Cerebellar cortex (tissue), 1 donor: ENCODE measurements around the gene SYNM.
A peak's percentile ranks its signal among the peaks of the same experiment; 100 is the strongest.

ENCODE experiments used
- DNase-seq: peaks from one replicate; pipeline ENCODE4 v3.0.0-alpha.2; 2015; ENCODE audit warnings: low spot score

Gene SYNM

DNA sequence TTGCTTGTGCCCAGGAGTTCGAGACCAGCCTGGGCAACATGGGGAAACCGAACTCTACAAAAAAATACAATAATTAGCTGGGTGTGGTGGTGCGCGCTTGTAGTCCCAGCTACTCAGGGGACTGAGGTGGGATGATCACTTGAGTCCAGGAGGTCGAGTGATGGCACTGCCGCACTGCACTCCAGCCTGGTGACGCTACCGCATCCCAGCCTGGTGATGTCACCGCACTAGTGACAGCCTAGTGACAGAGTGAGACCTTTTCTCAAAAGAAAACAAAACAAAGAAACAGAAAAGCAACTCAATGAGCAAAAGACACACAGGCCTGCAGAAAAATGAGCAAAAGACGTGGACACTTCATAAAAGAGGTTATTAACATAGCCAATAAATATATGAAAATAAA, 19.9 kb upstream of the SYNM start:
- no peak for DNase-seq

DNA sequence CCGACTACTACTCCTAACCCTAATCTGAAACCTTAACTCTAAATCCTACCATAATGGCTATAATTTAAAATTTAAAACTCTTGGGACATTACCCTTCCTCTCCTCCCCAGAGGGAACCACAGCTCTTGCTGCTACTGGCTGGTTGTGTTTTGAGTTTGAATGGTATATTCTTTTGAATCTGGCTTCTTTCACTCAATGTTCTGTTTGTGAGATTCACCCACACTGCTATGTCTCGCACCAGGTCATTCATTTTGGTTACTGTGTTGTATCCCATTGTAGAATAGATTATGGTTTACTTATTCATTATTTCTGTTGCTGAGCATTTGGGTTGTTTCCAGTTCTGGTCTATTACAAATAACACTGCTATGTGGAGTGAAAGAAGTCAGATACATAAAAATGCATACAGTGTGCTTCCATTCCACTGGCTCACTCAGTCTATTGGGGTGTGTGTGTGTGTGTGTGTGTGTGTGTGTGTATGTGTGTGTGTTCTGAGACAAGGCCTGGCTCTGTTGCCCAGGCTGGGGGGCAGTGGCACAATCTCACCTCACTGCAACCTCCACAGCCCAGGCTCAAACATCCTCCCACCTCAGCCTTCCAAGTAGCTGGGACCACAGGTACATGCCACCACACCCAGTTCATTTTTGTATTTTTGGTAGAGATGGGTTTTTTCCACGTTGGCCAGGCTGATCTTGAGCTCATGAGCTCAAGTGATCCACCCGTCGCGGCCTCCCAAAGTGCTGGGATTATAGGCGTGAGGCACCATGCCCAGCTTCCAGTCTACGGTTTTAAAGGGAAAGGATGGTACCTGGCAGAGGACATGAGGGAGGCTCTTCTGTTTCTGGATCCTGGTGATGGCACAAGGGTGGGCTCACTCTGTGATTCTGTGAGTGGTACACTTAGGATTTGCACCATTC, 19.2 kb upstream of the SYNM start:
- no peak for DNase-seq

DNA sequence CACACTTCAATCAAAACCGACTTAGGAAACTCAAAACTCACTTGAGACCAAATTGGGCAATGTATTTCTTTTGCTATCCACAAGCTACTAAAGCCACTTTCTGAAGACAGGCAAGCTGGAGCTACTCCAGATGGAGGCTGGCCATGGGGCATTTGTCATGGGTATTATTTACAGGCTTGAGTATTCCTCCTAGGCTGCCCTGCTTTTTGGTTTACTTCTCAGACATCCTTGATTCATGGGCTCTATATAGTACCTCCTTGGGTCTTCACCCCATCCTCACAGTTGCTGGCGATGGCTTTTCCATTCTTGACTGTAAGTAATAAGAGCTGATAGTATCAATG, 18.6 kb upstream of the SYNM start:
- no peak for DNase-seq

DNA sequence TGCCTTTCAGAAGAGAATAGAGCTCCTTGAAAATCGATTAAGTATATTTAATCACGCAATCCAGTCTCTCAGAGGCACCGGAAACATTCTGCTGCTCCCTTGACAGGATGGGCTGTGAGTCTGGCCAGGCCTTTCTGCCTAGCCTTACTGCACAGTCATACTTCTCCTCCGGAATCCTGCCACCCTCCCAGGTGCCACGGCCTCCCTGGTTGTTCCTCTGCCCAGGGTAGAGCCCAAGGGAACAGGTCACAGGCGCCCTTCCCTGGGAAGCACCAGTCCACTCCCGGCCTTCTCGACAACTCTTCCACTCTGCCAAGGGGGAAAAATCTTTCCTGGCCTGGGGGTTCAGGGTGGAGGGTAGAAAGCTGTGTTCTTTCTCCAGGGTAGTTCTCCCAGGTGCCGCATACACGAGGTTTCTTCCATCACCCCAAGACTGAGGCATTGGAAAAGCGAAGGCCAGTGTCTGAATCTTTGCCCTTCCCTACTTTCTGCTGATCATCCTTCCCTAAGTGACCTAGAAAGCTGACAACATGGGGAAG, 17.4 kb upstream of the SYNM start:
- no peak for DNase-seq

DNA sequence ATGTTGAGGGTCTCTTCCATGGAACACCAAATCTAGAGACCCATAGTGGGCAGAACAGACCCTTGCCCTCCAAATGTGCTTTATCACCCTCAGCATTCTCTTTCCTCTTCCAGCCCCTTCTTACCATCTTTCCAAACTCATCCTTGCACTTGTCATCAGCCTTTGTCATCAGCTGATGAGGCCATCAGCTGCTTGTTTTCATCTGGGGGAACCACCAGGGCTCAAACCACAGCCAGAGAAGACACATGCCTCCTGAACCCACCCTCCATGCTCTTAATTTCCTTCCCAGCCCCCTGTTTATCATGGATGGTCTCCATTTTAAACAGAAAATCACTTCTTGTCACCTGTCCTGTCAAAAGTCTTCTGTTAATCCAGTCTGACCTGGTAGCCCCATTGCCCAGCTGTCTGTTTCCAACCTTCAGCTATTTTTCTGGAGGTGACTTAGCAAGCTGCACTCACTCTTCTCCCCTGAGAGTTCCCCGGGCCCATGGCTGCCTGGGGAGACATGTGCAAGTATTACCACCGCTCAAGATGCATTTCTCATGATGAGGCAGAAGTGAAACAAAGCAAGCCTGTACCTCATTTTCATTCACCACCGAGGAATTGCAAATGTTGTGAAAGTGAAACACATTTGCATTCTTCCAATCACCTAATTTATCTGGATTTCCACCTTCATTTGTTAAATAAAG, 14.7 kb upstream of the SYNM start:
- no peak for DNase-seq

DNA sequence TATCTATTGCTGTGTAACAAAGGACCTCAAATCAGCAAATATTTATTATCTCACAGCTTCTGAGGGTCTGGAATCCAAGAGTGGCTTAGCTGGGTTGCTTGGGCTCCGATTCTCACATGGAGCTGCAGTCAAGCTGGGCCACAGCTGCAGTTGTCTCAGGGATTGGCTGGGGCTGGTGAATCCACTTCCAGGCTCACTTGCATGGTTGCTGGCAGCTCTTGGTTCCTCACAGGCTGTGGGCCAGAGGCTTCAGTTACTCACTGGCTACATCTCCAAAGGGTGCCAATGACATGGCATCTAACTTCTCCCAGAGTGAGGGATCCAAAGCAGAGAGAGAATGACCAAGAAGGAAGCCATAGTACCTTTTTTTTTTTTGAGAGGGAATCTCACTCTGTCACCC, 13.9 kb upstream of the SYNM start:
- no peak for DNase-seq

DNA sequence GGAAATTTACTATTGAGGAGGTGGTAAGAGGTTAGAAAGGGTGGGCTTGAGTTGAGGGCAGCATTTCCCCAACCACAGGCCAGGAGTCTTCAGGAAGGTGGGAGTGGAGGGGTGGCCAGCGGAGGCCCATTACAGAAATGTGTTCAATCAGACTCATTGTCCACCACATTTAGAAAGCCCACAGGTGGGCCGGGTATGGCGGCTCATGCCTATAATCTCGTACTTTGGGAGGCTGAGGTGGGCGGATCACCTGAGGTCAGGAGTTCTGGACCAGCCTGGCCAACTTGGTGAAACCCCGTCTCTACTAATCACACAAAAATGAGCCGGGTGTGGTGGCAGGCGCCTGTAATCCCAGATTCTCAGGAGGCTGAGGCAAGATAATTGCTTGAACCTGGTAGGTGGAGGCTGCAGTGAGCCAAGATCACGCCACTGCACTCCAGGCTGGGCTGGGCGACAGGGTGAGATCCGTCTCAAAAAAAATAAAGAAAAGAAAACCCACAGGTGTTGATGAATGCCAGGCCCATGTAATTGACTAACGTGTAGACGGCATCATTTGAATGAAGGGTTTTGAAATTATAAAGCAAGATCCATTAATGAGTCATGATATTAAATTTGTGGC, 12.2 kb upstream of the SYNM start:
- DNase-seq = no peak

DNA sequence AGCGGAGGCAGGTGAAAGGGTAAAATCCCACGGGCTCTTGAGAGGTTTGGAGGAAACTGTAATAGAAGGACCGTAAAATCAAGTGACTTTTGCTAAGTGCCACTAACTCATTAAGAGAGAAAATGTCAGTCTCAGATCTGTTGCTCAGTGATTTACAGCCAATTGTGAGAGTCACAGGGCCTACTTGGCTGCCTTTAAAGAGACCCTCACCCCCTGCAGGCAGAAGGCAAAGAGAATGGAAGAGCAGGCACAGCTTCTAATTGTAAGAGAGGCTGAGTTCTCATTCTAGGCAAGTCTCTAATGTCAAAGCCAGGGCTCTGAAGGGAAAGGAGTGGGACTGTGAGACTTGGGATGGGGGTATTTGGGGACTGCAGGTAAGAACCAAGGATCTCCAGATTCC, 9.3 kb upstream of the SYNM start:
- DNase-seq = no peak

DNA sequence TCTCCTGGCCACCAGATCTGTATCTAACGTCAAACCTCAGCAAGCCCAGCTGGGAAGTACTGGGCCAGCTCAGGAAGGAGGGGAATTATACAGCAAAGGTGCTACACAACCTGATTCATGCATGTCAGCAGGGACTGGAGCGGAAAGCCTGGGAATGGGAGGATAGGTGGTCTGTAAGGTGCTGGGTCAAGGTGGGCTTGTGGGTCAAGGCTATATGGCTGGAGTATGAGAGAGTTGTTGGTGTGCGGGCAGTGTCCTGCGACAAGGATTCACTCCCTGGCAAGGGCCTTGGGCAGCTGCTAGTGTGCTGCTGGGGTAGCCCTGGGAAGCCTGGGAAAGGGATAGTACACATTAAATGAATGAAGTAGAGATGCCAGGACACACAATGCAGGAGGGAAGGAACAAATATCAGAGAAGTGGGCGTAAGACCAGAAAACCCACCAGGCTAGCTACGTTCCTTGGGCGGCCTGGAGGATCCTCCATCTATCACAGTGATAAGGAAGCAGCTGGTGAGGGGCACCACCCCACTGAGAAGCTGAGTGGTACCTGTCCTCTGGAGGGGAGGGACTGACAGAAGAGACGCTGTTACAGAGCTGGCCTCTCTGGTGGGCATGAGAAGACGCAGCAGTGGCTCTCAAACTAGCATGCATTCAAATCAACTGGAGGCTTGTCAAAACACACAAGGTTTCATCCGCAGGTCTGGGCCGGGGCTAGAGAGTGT, 8.5 kb upstream of the SYNM start:
- DNase-seq = no peak

DNA sequence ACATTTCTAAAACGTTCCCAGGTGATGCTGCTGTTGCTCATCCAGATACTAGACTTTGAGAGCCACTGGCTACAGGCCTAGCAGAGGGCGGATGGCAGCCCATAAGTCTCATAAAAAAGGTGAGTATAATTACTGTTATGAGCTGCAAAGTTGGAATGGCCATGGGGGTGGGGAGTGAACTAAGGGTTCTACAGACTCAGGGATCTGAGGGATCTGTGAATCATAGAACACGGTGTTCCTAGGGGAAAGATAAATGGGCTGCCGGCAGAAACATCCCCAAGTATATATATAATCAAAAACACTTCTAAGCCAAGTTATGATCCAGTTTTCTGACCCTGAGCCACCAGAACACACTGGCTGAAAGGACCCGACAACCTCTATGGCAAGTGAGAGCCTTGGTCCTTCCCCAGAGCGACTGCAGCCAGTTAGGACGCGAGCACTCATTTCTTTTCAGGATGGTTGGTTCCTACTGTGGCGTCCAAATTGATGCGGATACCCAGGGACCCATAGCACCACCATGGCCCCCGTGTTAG, 7.9 kb upstream of the SYNM start:
- no peak for DNase-seq

DNA sequence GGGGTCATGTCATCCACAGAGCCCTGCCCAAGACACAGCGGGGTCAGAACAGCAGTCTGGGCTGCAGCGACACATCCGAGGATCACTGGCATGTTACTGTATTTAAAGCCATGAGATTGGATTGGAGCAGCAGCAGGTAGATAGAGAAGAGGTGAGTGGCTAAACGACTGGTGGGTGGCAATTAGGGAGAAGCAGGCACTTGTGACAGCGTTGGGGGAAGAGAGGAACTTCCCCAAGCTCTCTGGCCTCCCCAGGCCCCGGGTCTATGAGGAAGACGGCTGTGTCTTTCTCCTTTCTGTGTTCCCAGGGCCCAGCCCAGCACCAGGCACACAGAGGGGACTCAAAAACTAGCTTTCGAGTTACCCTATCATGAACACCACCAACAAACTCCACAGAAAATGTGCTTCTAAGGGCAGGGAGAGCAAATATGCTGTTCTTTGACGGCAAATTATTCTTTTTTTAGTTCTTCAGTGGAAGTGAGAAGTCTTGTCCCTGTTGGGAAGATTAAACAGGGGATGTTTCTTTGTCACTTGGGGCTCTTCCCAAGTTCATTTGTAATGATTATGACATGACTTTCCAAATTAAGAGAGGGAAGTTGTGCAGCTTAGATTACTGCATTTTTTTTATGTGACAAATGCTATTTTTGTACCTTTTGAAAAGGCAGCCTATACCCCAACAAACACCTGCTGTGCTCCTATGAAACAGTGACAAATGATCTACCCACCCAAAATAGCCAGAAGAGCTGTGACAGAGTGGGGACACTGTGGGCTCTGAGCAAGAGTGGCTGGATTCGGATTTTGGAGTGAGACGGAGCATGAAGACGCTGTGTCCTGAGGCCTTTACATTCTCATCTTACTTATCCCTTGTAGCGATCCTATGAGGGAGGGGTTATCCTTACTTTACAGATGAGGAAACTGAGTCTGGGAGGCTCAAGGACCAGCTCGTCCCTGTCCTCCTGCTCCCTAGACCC, 7.2 kb upstream of the SYNM start:
- DNase-seq = no peak

DNA sequence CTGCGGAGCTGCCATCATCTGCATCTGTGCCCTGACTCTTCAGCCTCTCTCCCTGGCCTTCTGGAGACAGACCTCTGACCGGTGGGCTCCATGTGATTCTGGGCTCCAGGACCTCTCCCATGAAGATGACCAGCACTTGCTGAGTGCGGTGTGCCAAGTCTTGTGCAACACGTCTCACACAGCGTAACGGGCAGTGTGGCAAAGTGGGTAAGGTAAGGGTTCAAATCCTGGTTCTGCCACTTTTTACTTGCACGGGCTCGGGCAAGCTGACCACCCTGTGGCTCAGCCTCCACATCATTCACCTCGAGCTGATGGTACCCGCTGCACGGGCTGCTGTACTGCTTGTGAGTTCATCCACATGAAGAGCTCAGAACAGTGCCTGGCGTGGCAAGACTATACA, 6.5 kb upstream of the SYNM start:
- no peak for DNase-seq

DNA sequence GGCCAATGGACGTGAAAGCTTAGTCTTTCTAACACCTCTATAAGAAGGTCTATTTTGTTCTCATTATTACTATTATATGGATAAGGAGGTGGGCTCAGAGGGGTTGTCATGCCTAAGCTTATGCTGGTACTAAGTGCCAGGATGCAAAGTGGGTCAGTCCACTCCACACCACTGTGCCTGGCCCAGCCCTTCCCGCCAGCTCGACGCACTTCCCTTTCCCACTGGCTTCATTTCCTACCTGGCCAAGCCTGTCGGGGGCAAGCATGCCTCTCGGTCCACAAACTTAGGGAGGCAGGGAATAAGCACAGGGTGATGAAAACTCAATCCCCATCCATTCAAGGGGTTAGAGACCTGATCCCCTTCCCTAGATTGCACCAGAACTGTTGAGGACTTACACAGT, 5.9 kb upstream of the SYNM start:
- DNase-seq = no peak

DNA sequence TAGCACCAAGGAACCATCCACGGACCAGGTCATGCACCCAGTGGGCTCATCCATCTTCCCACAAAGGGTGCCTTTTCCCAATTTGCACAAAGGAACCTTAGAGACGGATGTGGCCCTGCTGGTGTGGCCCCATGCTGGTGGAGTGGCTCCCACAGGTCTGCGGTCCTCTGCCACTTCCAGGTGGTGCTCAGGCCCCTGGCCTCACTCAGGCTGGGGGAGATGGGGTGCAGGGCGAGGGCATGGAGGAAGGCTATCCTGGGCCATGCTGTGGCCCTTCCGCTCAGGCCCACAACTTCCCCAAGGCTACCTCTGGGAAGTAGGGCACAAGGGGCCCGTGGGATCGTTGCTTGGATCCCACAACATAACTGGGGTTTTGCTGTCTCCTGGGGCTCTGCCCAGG, 5.2 kb upstream of the SYNM start:
- DNase-seq = no peak

DNA sequence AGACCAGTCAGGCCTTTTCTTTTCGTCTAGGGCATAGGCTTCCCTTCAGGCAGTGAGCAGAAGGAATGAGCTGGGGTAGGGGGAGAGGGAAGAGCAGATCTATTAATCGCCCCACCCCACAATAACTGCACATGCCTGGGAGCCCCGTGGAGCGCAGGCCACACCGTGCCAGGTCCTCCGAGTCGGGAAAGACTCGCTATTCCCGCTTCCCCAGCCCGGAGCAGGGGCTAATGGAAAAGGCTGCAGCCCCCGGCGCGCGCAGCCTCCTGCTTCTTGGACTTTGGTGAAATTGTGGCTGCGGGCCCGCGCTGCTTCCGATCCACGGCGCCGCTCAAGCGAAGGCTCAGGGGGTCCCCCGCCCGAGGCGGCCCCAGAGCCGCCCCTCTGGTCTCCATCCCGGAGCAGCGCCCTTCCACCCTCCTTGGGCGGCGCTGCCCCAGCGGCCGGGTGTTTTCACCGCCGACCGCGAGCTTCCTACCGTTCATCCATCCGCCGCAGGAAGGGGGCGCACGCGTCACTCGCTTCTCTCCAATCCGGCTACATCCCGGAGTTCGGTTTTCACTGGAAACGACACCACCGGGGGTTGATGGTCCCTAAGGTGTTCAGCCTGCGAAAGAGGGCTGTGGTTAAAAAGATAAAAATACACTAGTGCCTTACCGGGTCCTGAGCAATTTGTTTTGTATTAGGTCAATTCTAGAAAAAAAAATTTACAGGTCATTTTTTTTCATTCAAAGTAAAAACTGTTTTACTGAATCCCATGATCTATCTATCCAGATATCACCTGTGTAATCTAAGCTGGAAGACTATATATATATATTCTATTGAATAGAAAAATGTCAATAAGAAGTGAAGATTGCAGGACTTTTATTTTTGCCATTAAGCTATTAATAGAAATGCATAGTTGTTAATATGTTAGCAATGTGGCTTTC, 4.4 kb upstream of the SYNM start:
- peak; percentile 60 for DNase-seq

DNA sequence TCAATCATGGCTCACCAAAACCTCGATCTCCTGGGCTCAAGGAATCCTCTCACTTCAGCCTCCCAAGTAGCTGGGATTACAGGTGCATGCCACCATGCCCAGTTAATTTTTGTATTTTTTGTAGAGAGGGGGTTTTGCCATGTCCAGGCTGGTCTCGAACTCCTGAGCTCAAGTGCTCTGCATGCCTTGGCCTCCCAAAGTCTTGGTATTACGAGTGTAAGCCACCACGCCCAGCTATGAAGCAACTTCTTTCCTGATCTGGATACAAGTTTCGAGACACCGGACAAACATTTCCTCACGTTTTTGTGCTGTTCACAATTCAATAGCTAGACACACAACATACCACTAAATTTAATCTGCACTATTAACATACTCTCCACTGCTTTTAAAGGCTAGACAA, 3.4 kb upstream of the SYNM start:
- DNase-seq = no peak

DNA sequence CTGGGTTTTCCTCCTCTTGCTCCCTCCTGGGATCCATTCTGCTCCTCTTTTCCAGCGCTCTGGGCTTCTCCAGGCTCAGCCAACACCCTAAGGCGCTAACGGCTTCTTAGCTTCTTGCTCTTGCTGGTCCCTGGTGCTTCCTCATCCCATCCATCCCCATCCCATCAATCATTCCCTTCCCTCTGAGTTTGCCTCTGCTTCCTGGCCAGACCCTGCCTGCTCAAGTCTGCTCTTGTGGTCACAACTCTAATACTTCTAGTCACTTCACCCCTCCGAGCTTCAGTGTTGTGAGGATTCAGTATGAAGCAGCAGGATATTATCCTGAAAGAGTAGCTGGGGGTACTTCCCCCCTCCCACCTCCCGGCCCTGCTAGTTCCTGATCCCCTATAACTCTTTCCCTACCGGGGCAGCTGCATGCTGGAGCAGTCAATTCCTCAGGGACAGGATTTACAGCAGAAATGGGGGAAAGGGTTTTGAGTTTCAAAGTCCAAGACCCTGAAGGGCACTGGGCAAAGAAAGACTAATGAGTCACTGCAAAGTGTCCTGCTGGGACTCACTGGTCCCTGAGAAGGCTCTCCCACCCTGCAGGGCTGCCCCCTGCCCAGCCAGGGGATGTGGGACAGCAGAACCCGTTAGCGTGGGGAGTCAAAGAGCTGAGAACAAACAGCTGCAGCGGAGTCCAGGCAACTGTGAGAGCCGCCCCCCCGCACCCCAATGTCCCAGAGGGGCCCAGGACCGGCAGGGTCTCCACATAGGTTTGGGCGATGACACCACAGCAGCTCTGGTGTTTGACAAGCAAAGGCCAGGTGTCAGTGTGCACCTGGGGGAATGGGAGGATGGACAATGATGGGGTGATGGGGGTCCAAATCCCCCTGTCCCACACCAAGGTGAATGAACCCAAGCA, 2.3 kb upstream of the SYNM start:
- no peak for DNase-seq

DNA sequence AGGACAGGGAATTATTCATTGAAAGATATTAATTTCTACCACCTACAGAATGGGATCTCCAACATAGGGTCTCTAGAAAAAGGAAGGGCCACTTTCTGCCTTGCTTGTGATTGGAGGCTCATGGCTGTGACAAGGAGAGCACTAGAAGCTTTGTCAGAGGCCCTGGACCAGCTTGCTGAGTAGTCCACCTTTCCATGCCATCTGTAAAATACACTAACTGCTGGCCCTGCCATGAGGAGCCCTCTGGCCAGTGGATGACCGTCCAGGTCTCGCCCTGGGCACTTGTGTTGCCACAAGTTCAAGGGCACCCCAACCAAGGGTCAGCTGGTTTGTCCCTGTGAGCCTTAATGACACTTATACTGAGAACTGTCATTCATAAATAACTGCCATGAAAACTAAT, 1.6 kb upstream of the SYNM start:
- DNase-seq = no peak
